T-helper 2 cell treated with Interferon-gamma antibody and Interleukin-4, amounts not matched to agents 5 μg/mL and 100 μg/mL, for 36 hours (primary cell): ENCODE results near the gene EFHB.
"Not testable (repeated sequence)": the region's sequence is repeated elsewhere in the genome, so short reads cannot be mapped to it uniquely, and the experiment has no call there.

Experiments used
- DNase-seq: peaks from one replicate; pipeline ENCODE4 v3.0.0; 2021; ENCODE audit warnings: low spot score
- H3K27ac Mint-ChIP-seq: one replicate; pipeline ENCODE4 v1.8.0; 2021; ENCODE audit warnings: mild to moderate bottlenecking, mixed read lengths
- H3K27me3 Mint-ChIP-seq: one replicate; pipeline ENCODE4 v1.8.0; 2021; ENCODE audit warnings: low read depth, mixed read lengths
- H3K36me3 Mint-ChIP-seq: one replicate; pipeline ENCODE4 v1.8.0; 2021; ENCODE audit warnings: low read depth, mixed read lengths
- H3K4me1 Mint-ChIP-seq: one replicate; pipeline ENCODE4 v1.8.0; 2021; ENCODE audit warnings: low read depth, mixed read lengths
- H3K4me3 Mint-ChIP-seq: one replicate; pipeline ENCODE4 v1.8.0; 2022; ENCODE audit warnings: mild to moderate bottlenecking, moderate library complexity, mixed read lengths
- H3K9me3 Mint-ChIP-seq: one replicate; pipeline ENCODE4 v1.8.0; 2021; ENCODE audit warnings: mixed read lengths

Gene EFHB

GRCh38 chr3:19903649-19904048, 30.4 kb downstream of the EFHB start:
- Mint-ChIP-seq H3K9me3 (no peaks in the 10 kb centered on the region), H3K36me3 (no peaks in the 10 kb centered on the region), H3K4me1 (no peaks in the 10 kb centered on the region), H3K4me3 (no peak overlapping the region), H3K27me3 (peaks cover 2% of the 10 kb centered on the region), H3K27ac (no peak overlapping the region)
- no peak for DNase-seq

GRCh38 chr3:19901918-19902317, 32.1 kb downstream of the EFHB start:
- Mint-ChIP-seq H3K9me3 (no peaks in the 10 kb centered on the region), H3K4me3 (no peak overlapping the region), H3K27me3 (peaks cover 2% of the 10 kb centered on the region), H3K36me3 (no peaks in the 10 kb centered on the region), H3K27ac (no peak overlapping the region), H3K4me1 (no peaks in the 10 kb centered on the region)
- no peak for DNase-seq

DNA sequence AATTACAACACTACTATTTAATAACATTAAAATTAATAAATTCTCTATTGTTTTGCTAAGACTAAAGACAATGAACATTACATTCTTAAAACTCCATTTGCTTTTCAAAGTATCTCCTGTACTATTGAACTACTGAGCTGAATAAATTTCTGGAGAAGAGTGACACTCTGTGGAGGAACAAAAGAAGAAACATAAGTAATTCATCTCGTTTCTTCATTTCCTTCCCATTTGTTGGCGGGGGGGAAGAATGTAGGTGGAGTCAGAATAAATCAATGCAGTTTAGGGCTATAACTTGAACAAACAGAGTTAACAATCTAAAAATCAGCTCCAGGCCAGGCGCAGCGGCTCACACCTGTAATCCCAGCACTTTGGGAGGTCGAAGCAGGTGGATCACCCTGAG, 32.7 kb downstream of the EFHB start:
- no peaks in the 10 kb centered on the region for H3K36me3 Mint-ChIP-seq
- H3K27ac Mint-ChIP-seq, result no peak overlapping the region
- H3K27me3 Mint-ChIP-seq, result peaks cover 2% of the 10 kb centered on the region
- no peak overlapping the region for H3K4me3 Mint-ChIP-seq
- DNase-seq, result no peak
- H3K9me3 Mint-ChIP-seq, result no peaks in the 10 kb centered on the region
- H3K4me1 Mint-ChIP-seq, result no peaks in the 10 kb centered on the region

DNA sequence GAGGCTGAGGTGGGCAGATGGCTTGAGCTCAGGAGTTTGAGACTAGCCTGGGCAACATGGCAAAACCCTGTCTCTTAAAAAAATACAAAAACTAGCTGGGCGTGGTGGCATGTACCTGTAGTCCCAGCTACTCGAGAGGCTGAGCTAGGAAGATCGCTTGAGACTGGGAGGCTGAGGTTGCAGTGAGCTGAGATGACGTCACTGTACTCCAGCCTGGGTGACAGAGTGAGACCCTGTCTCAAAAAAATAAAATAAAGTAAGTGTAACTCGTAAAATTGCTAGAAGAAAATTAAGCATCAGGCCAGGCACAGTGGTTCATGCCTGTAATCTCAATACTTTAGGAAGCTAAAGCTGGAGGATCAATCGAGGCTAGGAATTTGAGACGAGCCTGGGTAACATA, 34.2 kb downstream of the EFHB start:
- H3K4me1 Mint-ChIP-seq, DNase-seq, H3K4me3 Mint-ChIP-seq, H3K9me3 Mint-ChIP-seq, H3K27ac Mint-ChIP-seq, H3K27me3 Mint-ChIP-seq, H3K36me3 Mint-ChIP-seq: not testable (repeated sequence)

- no peak overlapping the region for H3K27ac Mint-ChIP-seq
- no peak overlapping the region for H3K4me3 Mint-ChIP-seq
- no peaks in the 10 kb centered on the region for H3K4me1 Mint-ChIP-seq
- no peak for DNase-seq
- peaks cover 2% of the 10 kb centered on the region for H3K27me3 Mint-ChIP-seq
- H3K9me3 Mint-ChIP-seq, result no peaks in the 10 kb centered on the region
- H3K36me3 Mint-ChIP-seq, result no peaks in the 10 kb centered on the region
These were observed 34.8 kb downstream of the EFHB start for GRCh38 chr3:19899264-19899663.

DNA sequence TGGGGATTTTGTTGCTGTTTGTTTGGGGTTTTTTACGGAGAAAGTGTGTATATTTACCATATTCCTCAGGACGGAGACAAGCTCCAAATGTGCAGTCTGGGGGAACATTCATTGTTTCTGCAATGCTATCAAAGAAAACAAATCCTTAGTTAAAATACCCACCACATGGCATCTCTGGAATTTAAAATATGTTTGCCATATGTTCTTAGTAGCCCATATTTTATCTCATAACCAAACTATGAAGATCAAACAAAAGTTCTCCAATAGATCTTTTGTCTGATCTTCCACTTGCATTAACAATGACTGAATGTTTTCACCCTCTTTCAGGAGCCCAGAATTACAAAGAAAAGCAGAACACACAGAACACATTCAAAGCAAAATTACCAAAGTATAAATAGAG, 35.3 kb downstream of the EFHB start:
- H3K27me3 Mint-ChIP-seq, result peaks cover 2% of the 10 kb centered on the region
- no peak for DNase-seq
- H3K9me3 Mint-ChIP-seq, result no peaks in the 10 kb centered on the region
- H3K4me3 Mint-ChIP-seq, result no peak overlapping the region
- H3K36me3 Mint-ChIP-seq, result no peaks in the 10 kb centered on the region
- H3K27ac Mint-ChIP-seq, result no peak overlapping the region
- H3K4me1 Mint-ChIP-seq, result no peaks in the 10 kb centered on the region

GRCh38 chr3:19891740-19892139, 42.3 kb downstream of the EFHB start:
- no peaks in the 10 kb centered on the region for H3K27me3 Mint-ChIP-seq
- H3K36me3 Mint-ChIP-seq, result no peaks in the 10 kb centered on the region
- H3K27ac Mint-ChIP-seq, result no peak overlapping the region
- no peaks in the 10 kb centered on the region for H3K4me1 Mint-ChIP-seq
- no peak overlapping the region for H3K4me3 Mint-ChIP-seq
- no peak for DNase-seq
- H3K9me3 Mint-ChIP-seq, result no peaks in the 10 kb centered on the region

DNA sequence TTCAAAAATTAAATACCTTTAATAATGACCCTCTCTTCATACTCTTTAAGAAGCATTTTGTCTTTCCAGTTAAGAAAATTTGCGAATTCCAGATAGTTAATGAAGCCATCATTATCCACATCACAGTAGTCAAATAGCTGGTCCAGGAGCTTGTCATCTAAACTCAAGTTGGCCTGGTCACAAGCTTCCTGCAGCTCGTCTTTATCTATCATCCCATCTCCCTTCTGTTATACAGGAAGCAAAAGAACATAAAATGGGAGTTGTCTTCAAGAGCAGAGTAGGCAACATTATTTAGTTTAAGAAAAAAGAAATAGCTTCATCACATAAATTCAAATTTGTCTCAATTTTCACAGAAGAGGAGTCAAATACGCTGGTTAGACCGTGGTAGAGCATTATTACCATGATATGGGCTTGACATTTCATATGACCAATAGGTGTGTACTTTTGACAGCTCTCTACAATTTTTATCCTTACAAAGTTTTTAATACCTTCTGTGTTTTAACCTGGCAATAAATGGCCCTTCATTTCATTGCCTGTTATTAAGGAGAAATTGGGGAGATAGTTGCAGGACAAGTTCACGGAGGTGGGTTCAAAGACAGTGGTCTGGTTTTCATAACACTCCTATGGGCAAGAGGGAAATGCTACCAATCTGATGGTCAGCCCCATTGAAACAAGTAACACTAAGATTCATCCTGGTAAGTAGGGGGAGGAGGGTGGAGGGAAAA, 45.4 kb downstream of the EFHB start:
- Mint-ChIP-seq H3K27ac (no peak overlapping the region), H3K9me3 (no peaks in the 10 kb centered on the region), H3K27me3 (peaks cover 1% of the 10 kb centered on the region)

DNA sequence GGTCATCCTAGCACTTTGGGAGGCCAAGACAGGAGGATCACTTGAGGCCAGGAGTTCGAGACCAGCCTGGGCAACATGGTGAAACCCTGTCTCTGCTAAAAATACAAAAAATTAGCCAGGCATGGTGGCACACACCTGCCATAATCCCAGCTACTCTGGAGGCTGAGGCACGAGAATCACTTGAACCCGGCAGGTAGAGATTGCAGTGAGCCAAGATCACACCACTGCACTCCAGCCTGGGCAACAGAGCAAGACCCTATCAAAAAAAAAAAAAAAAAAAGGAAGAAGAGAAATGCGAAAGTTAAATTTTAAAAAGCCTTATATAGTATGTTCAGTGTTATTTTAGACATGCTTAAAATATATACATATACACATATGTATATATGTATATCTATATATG, 46.9 kb downstream of the EFHB start:
- not testable (repeated sequence) for DNase-seq, H3K36me3 Mint-ChIP-seq, H3K4me1 Mint-ChIP-seq, H3K27ac Mint-ChIP-seq, H3K9me3 Mint-ChIP-seq, H3K4me3 Mint-ChIP-seq, H3K27me3 Mint-ChIP-seq

More for the DNA sequence above, 45.4 kb downstream of the EFHB start:
- H3K4me1 Mint-ChIP-seq, result no peaks in the 10 kb centered on the region
- no peaks in the 10 kb centered on the region for H3K36me3 Mint-ChIP-seq
- no peak for DNase-seq
- H3K4me3 Mint-ChIP-seq, result no peak overlapping the region

DNA sequence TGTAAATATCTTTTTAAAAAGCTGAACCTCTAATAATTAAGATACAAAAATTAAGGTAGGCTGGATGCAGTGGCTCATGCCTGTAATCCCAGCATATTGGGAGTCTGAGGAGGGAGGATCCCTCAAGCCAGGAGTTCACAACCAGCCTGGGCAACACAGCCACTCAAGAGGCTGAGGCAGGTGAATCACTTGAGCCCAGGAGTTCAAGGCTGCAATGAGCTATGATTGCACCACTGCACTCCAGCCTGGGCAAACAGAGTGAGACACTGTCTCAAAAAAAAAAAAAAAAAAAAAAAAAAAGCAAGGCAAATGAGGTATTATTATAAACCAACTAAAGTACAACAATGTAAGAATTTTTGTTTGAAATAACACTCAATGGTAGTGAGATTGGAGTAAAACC, 47.6 kb downstream of the EFHB start:
- Mint-ChIP-seq H3K36me3 (no peaks in the 10 kb centered on the region), H3K4me3 (no peak overlapping the region), H3K9me3 (no peaks in the 10 kb centered on the region), H3K27ac (no peak overlapping the region), H3K27me3 (peaks cover 6% of the 10 kb centered on the region), H3K4me1 (no peaks in the 10 kb centered on the region)
- DNase-seq, result no peak

GRCh38 chr3:19885468-19885867, 48.5 kb downstream of the EFHB start:
- H3K9me3 Mint-ChIP-seq, result no peaks in the 10 kb centered on the region
- DNase-seq, result no peak
- H3K4me1 Mint-ChIP-seq, result no peaks in the 10 kb centered on the region
- H3K27me3 Mint-ChIP-seq, result peaks cover 6% of the 10 kb centered on the region
- H3K36me3 Mint-ChIP-seq, result no peaks in the 10 kb centered on the region
- no peak overlapping the region for H3K27ac Mint-ChIP-seq
- no peak overlapping the region for H3K4me3 Mint-ChIP-seq

GRCh38 chr3:19881852-19882251, 52.2 kb downstream of the EFHB start:
- no peak overlapping the region for H3K27ac Mint-ChIP-seq
- H3K9me3 Mint-ChIP-seq, result no peaks in the 10 kb centered on the region
- H3K36me3 Mint-ChIP-seq, result no peaks in the 10 kb centered on the region
- no peaks in the 10 kb centered on the region for H3K4me1 Mint-ChIP-seq
- peaks cover 8% of the 10 kb centered on the region for H3K27me3 Mint-ChIP-seq
- DNase-seq, result no peak
- H3K4me3 Mint-ChIP-seq, result no peak overlapping the region

GRCh38 chr3:19881036-19881435, 53.0 kb downstream of the EFHB start:
- Mint-ChIP-seq H3K27me3 (peaks cover 8% of the 10 kb centered on the region), H3K9me3 (no peaks in the 10 kb centered on the region), H3K27ac (no peak overlapping the region), H3K4me3 (no peak overlapping the region), H3K36me3 (no peaks in the 10 kb centered on the region), H3K4me1 (no peaks in the 10 kb centered on the region)
- DNase-seq, result no peak

- no peaks in the 10 kb centered on the region for H3K9me3 Mint-ChIP-seq
- no peak for DNase-seq
- H3K27me3 Mint-ChIP-seq, result peaks cover 7% of the 10 kb centered on the region
- H3K4me3 Mint-ChIP-seq, result no peak overlapping the region
- no peaks in the 10 kb centered on the region for H3K36me3 Mint-ChIP-seq
- H3K27ac Mint-ChIP-seq, result no peak overlapping the region
- no peaks in the 10 kb centered on the region for H3K4me1 Mint-ChIP-seq
These were observed 56.4 kb downstream of the EFHB start for GRCh38 chr3:19877656-19878055.

DNA sequence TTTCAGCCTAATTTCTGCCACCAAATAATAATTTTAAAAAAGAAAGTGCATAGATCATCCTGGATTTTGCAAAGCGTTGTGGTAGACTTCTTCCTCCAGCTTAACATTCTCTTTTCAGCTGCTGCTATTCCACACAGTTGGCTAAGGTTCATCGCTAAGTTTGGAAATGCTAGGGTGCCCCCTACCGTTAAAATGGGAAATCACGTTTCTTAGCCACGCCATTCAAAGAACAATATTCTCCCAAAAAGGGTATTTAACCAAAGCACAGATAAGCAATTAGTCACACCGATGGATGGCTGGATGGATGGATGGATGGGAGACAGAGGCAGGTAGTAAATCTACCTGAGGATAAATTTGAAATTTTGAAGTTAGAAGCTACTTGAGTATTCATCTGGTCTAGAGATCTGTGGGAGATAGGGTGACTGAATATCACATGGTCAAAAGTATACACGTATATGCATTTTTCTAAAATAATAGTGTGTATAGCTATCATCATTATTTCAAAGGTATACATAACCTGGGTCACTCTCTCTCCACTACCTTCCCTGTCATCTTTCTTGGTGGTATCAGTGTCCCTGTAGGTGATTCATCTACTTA, 67.2 kb downstream of the EFHB start:
- Mint-ChIP-seq H3K27me3 (peaks cover 3% of the 10 kb centered on the region), H3K27ac (no peak overlapping the region), H3K4me1 (no peaks in the 10 kb centered on the region), H3K36me3 (no peaks in the 10 kb centered on the region), H3K9me3 (no peaks in the 10 kb centered on the region), H3K4me3 (no peak overlapping the region)
- peak; percentile 8 for DNase-seq
